ENCODE measurements around the gene COL20A1. TPM values are rescaled to one million over a fixed set of nuclear protein-coding genes. Genes with fewer than 3 reads are reported as not detected.

The COL20A1 gene
- total RNA-seq, result not detected in 2 replicates

- ChIA-PET POLR2A (no interaction called here), CTCF (no interaction called here)
- Mint-ChIP-seq H3K9me3 (no peaks in the 10 kb centered on the region), H3K4me1 (peaks cover 2% of the 10 kb centered on the region), H3K36me3 (ENCODE audit: low read depth) (peaks cover 11% of the 10 kb centered on the region), H3K27ac (no peak within 1 kb of the TSS), H3K4me3 (no peak within 1 kb of the TSS), H3K27me3 (peaks cover 11% of the 10 kb centered on the region)
- DNase-seq, result no peak
- no peak for ATAC-seq (ENCODE audit: low read depth)
- intact Hi-C loops (cut with micrococcal nuclease), result no loop called here
- TF ChIP-seq CTCF (IDR thresholded peaks at IDR 0.05), result no peak
Observed at GRCh38 chr20:63292904-63293303, at the start of gene COL20A1. TSS of gene COL20A1 (plus strand) at chr20:63293186. CDS start at chr20:63295108, 1,922 bp downstream.

- ChIA-PET POLR2A (no interaction called here), CTCF (no interaction called here)
- Mint-ChIP-seq H3K27ac (no peak overlapping the region), H3K27me3 (peaks cover 21% of the 10 kb centered on the region), H3K4me1 (no peaks in the 10 kb centered on the region), H3K4me3 (no peak overlapping the region), H3K36me3 (ENCODE audit: low read depth) (no peaks in the 10 kb centered on the region), H3K9me3 (no peaks in the 10 kb centered on the region)
- ATAC-seq (ENCODE audit: low read depth) (no peak), DNase-seq (no peak)
- no peak for TF ChIP-seq CTCF (IDR thresholded peaks at IDR 0.05)
- intact Hi-C loops (cut with micrococcal nuclease), result no loop called here
Observed at GRCh38 chr20:63243604-63244247, 49.3 kb upstream of the COL20A1 start.

- ChIA-PET POLR2A (no interaction called here), CTCF (no interaction called here)
- H3K36me3 Mint-ChIP-seq (ENCODE audit: low read depth), result no peaks in the 10 kb centered on the region
- ATAC-seq (ENCODE audit: low read depth), result no peak
- DNase-seq, result no peak
- H3K27me3 Mint-ChIP-seq, result peaks cover 28% of the 10 kb centered on the region
- no peaks in the 10 kb centered on the region for H3K9me3 Mint-ChIP-seq
- H3K4me3 Mint-ChIP-seq, result no peak overlapping the region
- no peak overlapping the region for H3K27ac Mint-ChIP-seq
- H3K4me1 Mint-ChIP-seq, result no peaks in the 10 kb centered on the region
- no peak for TF ChIP-seq CTCF (IDR thresholded peaks at IDR 0.05)
- intact Hi-C loops (cut with micrococcal nuclease), result no loop called here
Observed at GRCh38 chr20:63244468-63244867, 48.5 kb upstream of the COL20A1 start.

- no peak overlapping the region for H3K27ac Mint-ChIP-seq
- DNase-seq (no peak), ATAC-seq (ENCODE audit: low read depth) (no peak)
- H3K36me3 Mint-ChIP-seq (ENCODE audit: low read depth), result no peaks in the 10 kb centered on the region
- no peak overlapping the region for H3K4me3 Mint-ChIP-seq
- POLR2A ChIA-PET, result no interaction called here
- TF ChIP-seq CTCF (IDR thresholded peaks at IDR 0.05), result no peak
- intact Hi-C loops (cut with micrococcal nuclease), result no loop called here
- peaks cover 2% of the 10 kb centered on the region for H3K4me1 Mint-ChIP-seq
- CTCF ChIA-PET, result no interaction called here
- no peaks in the 10 kb centered on the region for H3K9me3 Mint-ChIP-seq
- H3K27me3 Mint-ChIP-seq, result peaks cover 38% of the 10 kb centered on the region
Observed at GRCh38 chr20:63246490-63247288, 46.3 kb upstream of the COL20A1 start.

- intact Hi-C loops (cut with micrococcal nuclease), result no loop called here
- no peak for TF ChIP-seq CTCF (IDR thresholded peaks at IDR 0.05)
- peaks cover 3% of the 10 kb centered on the region for H3K4me1 Mint-ChIP-seq
- ATAC-seq (ENCODE audit: low read depth) (no peak), DNase-seq (no peak)
- H3K27ac Mint-ChIP-seq, result no peak overlapping the region
- peaks cover 35% of the 10 kb centered on the region for H3K27me3 Mint-ChIP-seq
- no peaks in the 10 kb centered on the region for H3K36me3 Mint-ChIP-seq (ENCODE audit: low read depth)
- no peaks in the 10 kb centered on the region for H3K9me3 Mint-ChIP-seq
- ChIA-PET CTCF (no interaction called here), POLR2A (no interaction called here)
- H3K4me3 Mint-ChIP-seq, result no peak overlapping the region
Observed at GRCh38 chr20:63247671-63248228, 45.2 kb upstream of the COL20A1 start.
